GM13976 (cell line): ENCODE data around the gene MARCHF3.

Source experiments
- DNase-seq: peaks from one replicate; pipeline ENCODE4 v3.0.0; 2012; ENCODE audit warnings: low spot score
- CTCF ChIP-seq: IDR thresholded peaks from 2 replicates; pipeline ENCODE4 v1.5.1; 2012; ENCODE audit warnings: borderline replicate concordance, mild to moderate bottlenecking; ENCODE audit not compliant: insufficient read depth; ENCODE audit errors: extremely low read depth, missing control alignments, control extremely low read depth
- in situ Hi-C: fragments of 300-500 bp; cut with MboI; formaldehyde crosslinking; loops from one replicate; pipeline ENCODE4 v1.12.0; 2022; ENCODE audit warnings: low sequenced_read_pairs, mixed read lengths, inconsistent platforms; ENCODE audit not compliant: unreplicated experiment

MARCHF3 gene

GRCh38 chr5:126837242-126837641 lies 193.1 kb downstream of the MARCHF3 start:
- no peak for TF ChIP-seq CTCF
- in situ Hi-C loops: no loop called here

GRCh38 chr5:126836778-126837177 lies 193.6 kb downstream of the MARCHF3 start:
- in situ Hi-C loops: no loop called here
- no peak for TF ChIP-seq CTCF
- DNase-seq: no peak

More at GRCh38 chr5:126837242-126837641, 193.1 kb downstream of the MARCHF3 start:
- DNase-seq: no peak

- DNase-seq: no peak
- no peak for TF ChIP-seq CTCF
Observed at GRCh38 chr5:126831156-126831555, 199.2 kb downstream of the MARCHF3 start.

GRCh38 chr5:126830061-126830460 lies 200.3 kb downstream of the MARCHF3 start:
- in situ Hi-C loops: no loop called here
- no peak for TF ChIP-seq CTCF
- DNase-seq: no peak

More at GRCh38 chr5:126831156-126831555, 199.2 kb downstream of the MARCHF3 start:
- in situ Hi-C loops: no loop called here

GRCh38 chr5:126829098-126829497 lies 201.3 kb downstream of the MARCHF3 start:
- DNase-seq: no peak
- TF ChIP-seq CTCF: no peak
- in situ Hi-C loops: no loop called here

GRCh38 chr5:126826619-126827215 lies 203.6 kb downstream of the MARCHF3 start:
- no peak for TF ChIP-seq CTCF
- in situ Hi-C loops: no loop called here
- no peak for DNase-seq
